DND-41 (cell line): ENCODE results near the gene CNOT6L.
A peak's percentile ranks its signal among the peaks of the same experiment; 100 is the strongest.

Source experiments
- ATAC-seq: fragments of 200-7000 bp; cut with Tn5 transposase; 3 replicates; pipeline ENCODE4 v1.9.1; 2021; ENCODE audit warnings: low read depth; ENCODE audit not compliant: insufficient read depth
- DNase-seq: peaks from one replicate; pipeline ENCODE4 v3.0.0-alpha.2; 2020
- H2AFZ ChIP-seq: 2 replicates; pipeline ENCODE4 v1.6.0; 2012; ENCODE audit warnings: low read depth, low read length
- H3K27ac ChIP-seq: 2 replicates; pipeline ENCODE4 v1.5.1; 2012; ENCODE audit warnings: low read length, inconsistent platforms
- H3K27me3 ChIP-seq: fragments of 200-600 bp; sonication (generic); 2 replicates; pipeline ENCODE4 v1.6.0; 2012; ENCODE audit warnings: low read length, mild to moderate bottlenecking, inconsistent platforms; ENCODE audit not compliant: insufficient read depth, poor library complexity
- H3K36me3 ChIP-seq: 2 replicates; pipeline ENCODE4 v1.5.1; 2012; ENCODE audit warnings: low read length, inconsistent platforms; ENCODE audit not compliant: insufficient read depth
- H3K4me1 ChIP-seq: 2 replicates; pipeline ENCODE4 v1.5.1; 2012; ENCODE audit warnings: mild to moderate bottlenecking, low read length; ENCODE audit not compliant: insufficient read depth
- H3K4me2 ChIP-seq: 2 replicates; pipeline ENCODE4 v1.6.0; 2012; ENCODE audit warnings: mild to moderate bottlenecking, moderate library complexity, low read length, inconsistent platforms; ENCODE audit not compliant: insufficient read depth
- H3K4me3 ChIP-seq, 2 experiments: fragments of 200-600 bp in 1 of 2; shearing (Covaris generic) in 1 of 2; 2 replicates each; pipeline ENCODE4 v1.5.1; 2012 to 2016; ENCODE audit warnings: inconsistent platforms in 2 of 2, low read length in 2 of 2, mild to moderate bottlenecking in 2 of 2, low read depth in 1 of 2, moderate library complexity in 1 of 2
- H3K79me2 ChIP-seq: 2 replicates; pipeline ENCODE4 v1.6.0; 2012; ENCODE audit warnings: low read length, inconsistent platforms; ENCODE audit not compliant: insufficient read depth
- H3K9ac ChIP-seq: 2 replicates; pipeline ENCODE4 v1.6.0; 2012; ENCODE audit warnings: low read depth, mild to moderate bottlenecking, inconsistent platforms, low read length, moderate library complexity
- H3K9me3 ChIP-seq: 2 replicates; pipeline ENCODE4 v1.5.1; 2012; ENCODE audit warnings: low read length, moderate library complexity, mild to moderate bottlenecking, inconsistent platforms; ENCODE audit not compliant: insufficient read depth, severe bottlenecking
- H4K20me1 ChIP-seq: 2 replicates; pipeline ENCODE4 v1.6.0; 2012; ENCODE audit warnings: low read length; ENCODE audit not compliant: insufficient read depth
- EZH2 ChIP-seq: IDR thresholded peaks from 3 replicates; pipeline ENCODE4 v1.6.1; 2012; ENCODE audit warnings: borderline replicate concordance, low read depth, mild to moderate bottlenecking, moderate library complexity, low read length, inconsistent platforms; ENCODE audit not compliant: severe bottlenecking
- TF ChIP-seq, protein P1 (sequence below): IDR thresholded peaks from 2 replicates; pipeline ENCODE4 v1.5.1; 2012; ENCODE audit warnings: borderline replicate concordance, low read length, moderate library complexity, mild to moderate bottlenecking; ENCODE audit not compliant: poor library complexity, severe bottlenecking; ENCODE audit errors: extremely low read depth

Gene CNOT6L

DNA sequence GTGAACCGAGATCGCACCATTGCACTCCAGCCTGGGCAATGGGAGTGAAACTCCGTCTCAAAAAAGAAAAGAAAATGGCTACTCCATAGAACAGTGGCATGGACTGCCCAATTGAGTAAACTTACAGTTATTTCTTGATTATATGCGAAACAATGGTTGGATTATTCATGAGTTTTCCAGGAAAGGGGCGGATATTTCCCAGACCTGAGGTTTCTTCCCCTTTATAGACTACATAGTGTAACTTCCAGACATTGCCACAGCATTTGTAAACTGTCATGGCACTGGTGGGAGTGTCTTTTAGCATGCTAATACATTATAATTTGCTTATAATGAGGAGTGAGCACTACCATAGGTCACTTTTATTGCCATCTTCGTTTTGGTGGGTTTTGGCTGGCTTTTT lies 29.3 kb upstream of the CNOT6L start:
- Histone ChIP-seq H3K4me1 (peaks cover 14% of the 10 kb centered on the region), H3K9ac (no peak overlapping the region), H2AFZ (0 out of 2 replicates have a peak overlapping the region, but pooled peaks have one; percentile 28), H3K27ac (no peak overlapping the region), H3K79me2 (no peaks in the 10 kb centered on the region), H3K4me2 (no peak overlapping the region), H3K36me3 (no peaks in the 10 kb centered on the region), H3K4me3 (no peak overlapping the region), H4K20me1 (no peaks in the 10 kb centered on the region), H3K9me3 (no peaks in the 10 kb centered on the region), H3K27me3 (no peaks in the 10 kb centered on the region)
- ATAC-seq (no peak), DNase-seq (no peak)
- TF ChIP-seq, protein P1, sequence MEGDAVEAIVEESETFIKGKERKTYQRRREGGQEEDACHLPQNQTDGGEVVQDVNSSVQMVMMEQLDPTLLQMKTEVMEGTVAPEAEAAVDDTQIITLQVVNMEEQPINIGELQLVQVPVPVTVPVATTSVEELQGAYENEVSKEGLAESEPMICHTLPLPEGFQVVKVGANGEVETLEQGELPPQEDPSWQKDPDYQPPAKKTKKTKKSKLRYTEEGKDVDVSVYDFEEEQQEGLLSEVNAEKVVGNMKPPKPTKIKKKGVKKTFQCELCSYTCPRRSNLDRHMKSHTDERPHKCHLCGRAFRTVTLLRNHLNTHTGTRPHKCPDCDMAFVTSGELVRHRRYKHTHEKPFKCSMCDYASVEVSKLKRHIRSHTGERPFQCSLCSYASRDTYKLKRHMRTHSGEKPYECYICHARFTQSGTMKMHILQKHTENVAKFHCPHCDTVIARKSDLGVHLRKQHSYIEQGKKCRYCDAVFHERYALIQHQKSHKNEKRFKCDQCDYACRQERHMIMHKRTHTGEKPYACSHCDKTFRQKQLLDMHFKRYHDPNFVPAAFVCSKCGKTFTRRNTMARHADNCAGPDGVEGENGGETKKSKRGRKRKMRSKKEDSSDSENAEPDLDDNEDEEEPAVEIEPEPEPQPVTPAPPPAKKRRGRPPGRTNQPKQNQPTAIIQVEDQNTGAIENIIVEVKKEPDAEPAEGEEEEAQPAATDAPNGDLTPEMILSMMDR, result no peak
- no peak for TF ChIP-seq EZH2

DNA sequence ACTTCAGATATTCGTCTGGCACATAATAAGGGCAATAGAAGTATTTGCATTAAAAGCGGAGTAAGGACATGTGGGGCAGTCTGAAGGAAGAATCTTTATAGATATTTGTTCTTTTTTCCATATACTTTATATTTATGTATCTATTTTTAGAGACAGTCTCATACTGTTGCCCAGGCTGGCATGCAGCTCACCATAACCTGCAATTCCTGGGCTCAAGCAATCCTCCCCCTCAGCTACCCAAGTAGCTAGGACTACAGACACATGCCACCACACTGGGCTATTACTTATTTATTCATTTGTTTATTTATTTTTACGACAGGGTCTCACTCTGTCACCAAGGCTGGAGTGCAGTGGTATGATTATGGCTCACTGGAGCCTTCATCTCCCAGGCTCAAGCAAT lies 26.8 kb upstream of the CNOT6L start:
- Histone ChIP-seq H2AFZ (no peak overlapping the region), H3K9ac (no peak overlapping the region), H3K36me3 (no peaks in the 10 kb centered on the region), H4K20me1 (no peaks in the 10 kb centered on the region), H3K27ac (no peak overlapping the region), H3K4me2 (no peak overlapping the region), H3K27me3 (no peaks in the 10 kb centered on the region), H3K4me1 (no peaks in the 10 kb centered on the region), H3K4me3 (no peak overlapping the region), H3K79me2 (no peaks in the 10 kb centered on the region), H3K9me3 (no peaks in the 10 kb centered on the region)
- DNase-seq (no peak), ATAC-seq (no peak)
- TF ChIP-seq, protein P1, result no peak
- TF ChIP-seq EZH2, result no peak

- Histone ChIP-seq H3K36me3 (no peaks in the 10 kb centered on the region), H3K4me2 (no peak overlapping the region), H4K20me1 (no peaks in the 10 kb centered on the region), H3K79me2 (no peaks in the 10 kb centered on the region), H2AFZ (no peak overlapping the region), H3K4me3 (no peak overlapping the region), H3K9ac (no peak overlapping the region), H3K9me3 (no peaks in the 10 kb centered on the region), H3K4me1 (no peaks in the 10 kb centered on the region), H3K27ac (no peak overlapping the region), H3K27me3 (no peaks in the 10 kb centered on the region)
- no peak for TF ChIP-seq EZH2
- no peak for DNase-seq
- no peak for ATAC-seq
These were observed 26.2 kb upstream of the CNOT6L start for GRCh38 chr4:77845400-77845799.

DNA sequence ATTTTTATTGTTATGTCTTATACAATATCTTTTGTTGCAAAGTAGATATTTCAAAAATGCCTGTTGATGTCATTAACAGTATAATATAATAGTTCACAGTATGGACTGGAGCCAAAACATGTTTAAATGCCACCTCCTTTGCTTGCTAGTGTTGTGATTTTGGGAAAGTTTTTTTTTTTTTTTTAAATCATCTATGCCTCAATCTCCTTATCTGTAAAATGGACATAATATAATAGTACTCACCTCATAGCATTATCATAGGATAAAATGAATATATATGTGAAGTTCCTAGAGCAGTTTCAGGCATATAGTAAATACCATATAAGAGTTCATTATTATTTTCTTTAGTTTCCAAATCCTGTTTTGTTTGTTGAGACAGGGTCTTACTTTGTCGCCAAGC lies 25.2 kb upstream of the CNOT6L start:
- H3K9me3 ChIP-seq, result no peaks in the 10 kb centered on the region
- no peak overlapping the region for H3K4me3 ChIP-seq
- H3K4me1 ChIP-seq, result no peaks in the 10 kb centered on the region
- no peaks in the 10 kb centered on the region for H4K20me1 ChIP-seq
- no peak overlapping the region for H3K9ac ChIP-seq
- H3K27ac ChIP-seq, result no peak overlapping the region
- no peaks in the 10 kb centered on the region for H3K36me3 ChIP-seq
- no peak overlapping the region for H3K4me2 ChIP-seq
- H3K79me2 ChIP-seq, result no peaks in the 10 kb centered on the region
- TF ChIP-seq EZH2, result no peak
- TF ChIP-seq, protein P1, result no peak
- DNase-seq (no peak), ATAC-seq (no peak)
- H2AFZ ChIP-seq, result no peak overlapping the region
- no peaks in the 10 kb centered on the region for H3K27me3 ChIP-seq
